ENCODE data around the gene CSMD2. TPM values are rescaled to one million over a fixed set of nuclear protein-coding genes. Genes with fewer than 3 reads are reported as not detected.

Gene CSMD2
- total and polyA plus RNA-seq, 7 donors, result under 0.01 to 0.83 (median 0.16) TPM

DNA sequence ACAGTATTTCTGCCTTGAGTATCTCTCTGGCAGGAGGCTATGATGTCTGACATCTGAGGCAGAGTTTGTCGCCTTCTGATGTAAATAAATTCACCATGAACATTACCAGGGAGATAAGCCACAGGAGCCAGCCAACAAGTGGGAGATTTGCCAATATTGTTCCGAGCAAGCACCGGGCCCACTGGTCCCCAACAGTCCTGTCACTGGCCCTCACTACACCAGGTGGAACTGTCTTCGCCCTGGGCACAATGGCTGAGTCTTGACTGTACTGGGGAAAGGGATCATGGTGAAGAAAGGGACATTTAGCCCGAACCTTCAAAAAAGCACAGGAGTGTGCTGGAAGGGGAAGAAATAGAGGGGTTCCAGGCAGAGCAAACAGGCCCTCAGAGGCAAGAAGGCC lies 243.7 kb downstream of the CSMD2 start:
- DNase-seq, result no peak
- H3K9me3 ChIP-seq, result no peaks in the 10 kb centered on the region
- H3K4me1 ChIP-seq, result no peaks in the 10 kb centered on the region
- WGBS, 2 donors, result 87 to 91% methylated on average over 5 of the region's 5 CpGs
- TF ChIP-seq, protein P1, sequence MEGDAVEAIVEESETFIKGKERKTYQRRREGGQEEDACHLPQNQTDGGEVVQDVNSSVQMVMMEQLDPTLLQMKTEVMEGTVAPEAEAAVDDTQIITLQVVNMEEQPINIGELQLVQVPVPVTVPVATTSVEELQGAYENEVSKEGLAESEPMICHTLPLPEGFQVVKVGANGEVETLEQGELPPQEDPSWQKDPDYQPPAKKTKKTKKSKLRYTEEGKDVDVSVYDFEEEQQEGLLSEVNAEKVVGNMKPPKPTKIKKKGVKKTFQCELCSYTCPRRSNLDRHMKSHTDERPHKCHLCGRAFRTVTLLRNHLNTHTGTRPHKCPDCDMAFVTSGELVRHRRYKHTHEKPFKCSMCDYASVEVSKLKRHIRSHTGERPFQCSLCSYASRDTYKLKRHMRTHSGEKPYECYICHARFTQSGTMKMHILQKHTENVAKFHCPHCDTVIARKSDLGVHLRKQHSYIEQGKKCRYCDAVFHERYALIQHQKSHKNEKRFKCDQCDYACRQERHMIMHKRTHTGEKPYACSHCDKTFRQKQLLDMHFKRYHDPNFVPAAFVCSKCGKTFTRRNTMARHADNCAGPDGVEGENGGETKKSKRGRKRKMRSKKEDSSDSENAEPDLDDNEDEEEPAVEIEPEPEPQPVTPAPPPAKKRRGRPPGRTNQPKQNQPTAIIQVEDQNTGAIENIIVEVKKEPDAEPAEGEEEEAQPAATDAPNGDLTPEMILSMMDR (IDR thresholded peaks at IDR 0.05), result no peak
- TF ChIP-seq POLR2AphosphoS5 (IDR thresholded peaks at IDR 0.05) (no peak), POLR2A (IDR thresholded peaks at IDR 0.05) (no peak), EP300 (IDR thresholded peaks at IDR 0.05) (no peak)
- intact Hi-C loops (cut with DNase I), result no loop called here
- no peaks in the 10 kb centered on the region for H3K27me3 ChIP-seq
- H3K4me3 ChIP-seq, result no peak overlapping the region
- H3K36me3 ChIP-seq, result no peaks in the 10 kb centered on the region
- H3K27ac ChIP-seq, result no peak overlapping the region

DNA sequence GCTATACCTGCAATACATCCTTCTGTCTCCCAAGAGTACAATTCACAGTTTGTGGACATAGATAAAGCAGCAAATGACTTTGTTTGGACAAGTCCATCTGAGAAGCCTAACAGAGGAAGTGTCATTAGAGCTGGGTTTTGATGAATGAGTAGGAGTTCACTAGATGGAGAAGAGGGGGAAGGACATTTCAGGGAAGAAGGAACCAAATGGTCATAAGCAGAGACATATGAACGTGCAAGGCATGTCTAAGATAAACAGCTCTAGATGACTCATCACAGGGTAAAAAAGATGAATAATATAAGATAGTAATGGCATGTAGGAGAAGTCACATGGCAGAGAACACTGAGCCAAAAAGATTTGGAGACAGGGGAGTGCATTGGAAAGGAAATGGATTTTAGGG lies 246.7 kb downstream of the CSMD2 start:
- H3K27ac ChIP-seq, result no peak overlapping the region
- intact Hi-C loops (cut with DNase I), result no loop called here
- no peaks in the 10 kb centered on the region for H3K27me3 ChIP-seq
- H3K4me1 ChIP-seq, result no peaks in the 10 kb centered on the region
- WGBS, 2 donors, result 5 to 34% methylated on average over 1 of the region's 1 CpG
- no peak overlapping the region for H3K4me3 ChIP-seq
- no peak for DNase-seq
- TF ChIP-seq POLR2A (IDR thresholded peaks at IDR 0.05), result no peak
- TF ChIP-seq POLR2AphosphoS5 (IDR thresholded peaks at IDR 0.05), result no peak
- TF ChIP-seq EP300 (IDR thresholded peaks at IDR 0.05), result no peak
- TF ChIP-seq, protein P1 (IDR thresholded peaks at IDR 0.05), result no peak
- no peaks in the 10 kb centered on the region for H3K9me3 ChIP-seq
- H3K36me3 ChIP-seq, result no peaks in the 10 kb centered on the region

- DNase-seq, result no peak
- Histone ChIP-seq H3K4me1 (no peaks in the 10 kb centered on the region), H3K4me3 (no peak overlapping the region), H3K27ac (no peak overlapping the region), H3K27me3 (no peaks in the 10 kb centered on the region), H3K36me3 (no peaks in the 10 kb centered on the region), H3K9me3 (no peaks in the 10 kb centered on the region)
- intact Hi-C loops (cut with DNase I), result no loop called here
- WGBS, 2 donors, result 85 to 86% methylated on average over 11 of the region's 11 CpGs
- TF ChIP-seq, protein P1 (IDR thresholded peaks at IDR 0.05), result no peak
- TF ChIP-seq EP300 (IDR thresholded peaks at IDR 0.05), result no peak
- no peak for TF ChIP-seq POLR2AphosphoS5 (IDR thresholded peaks at IDR 0.05)
- no peak for TF ChIP-seq POLR2A (IDR thresholded peaks at IDR 0.05)
These were observed 248.2 kb downstream of the CSMD2 start for GRCh38 chr1:33916786-33917185.

DNA sequence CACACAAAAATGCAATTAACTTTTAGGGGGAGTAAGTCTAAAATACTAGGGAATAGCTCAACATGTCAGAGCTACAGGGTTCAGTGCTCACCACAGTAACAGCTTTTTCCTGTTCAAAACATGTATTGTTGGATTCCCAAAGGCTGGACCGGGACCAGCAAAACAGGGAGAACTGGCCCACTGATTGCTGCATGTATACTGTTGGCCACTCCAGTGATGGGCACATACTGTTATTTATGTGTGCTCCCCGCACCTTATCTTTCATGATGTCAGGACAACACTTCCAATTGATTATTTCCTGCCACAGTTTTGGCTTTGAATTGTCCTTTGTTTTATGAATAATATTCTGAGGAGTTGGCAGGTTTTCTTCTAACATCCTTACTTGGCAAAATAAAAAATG lies 250.5 kb downstream of the CSMD2 start:
- TF ChIP-seq, protein P1 (IDR thresholded peaks at IDR 0.05), result no peak
- TF ChIP-seq EP300 (IDR thresholded peaks at IDR 0.05), result no peak
- TF ChIP-seq POLR2A (IDR thresholded peaks at IDR 0.05), result no peak
- no peak for TF ChIP-seq POLR2AphosphoS5 (IDR thresholded peaks at IDR 0.05)
- WGBS, 2 donors, result 55 to 64% methylated on average over 2 of the region's 2 CpGs
- Histone ChIP-seq H3K27me3 (no peaks in the 10 kb centered on the region), H3K4me3 (no peak overlapping the region), H3K27ac (no peak overlapping the region), H3K36me3 (no peaks in the 10 kb centered on the region), H3K9me3 (no peaks in the 10 kb centered on the region), H3K4me1 (no peaks in the 10 kb centered on the region)
- no peak for DNase-seq
- intact Hi-C loops (cut with DNase I), result no loop called here

- 80 to 83% methylated on average over 11 of the region's 11 CpGs for WGBS, 2 donors
- Histone ChIP-seq H3K36me3 (no peaks in the 10 kb centered on the region), H3K9me3 (no peaks in the 10 kb centered on the region), H3K4me3 (no peak overlapping the region), H3K4me1 (no peaks in the 10 kb centered on the region), H3K27me3 (no peaks in the 10 kb centered on the region), H3K27ac (no peak overlapping the region)
- TF ChIP-seq POLR2A (IDR thresholded peaks at IDR 0.05), result no peak
- TF ChIP-seq POLR2AphosphoS5 (IDR thresholded peaks at IDR 0.05), result no peak
- no peak for TF ChIP-seq EP300 (IDR thresholded peaks at IDR 0.05)
- TF ChIP-seq, protein P1 (IDR thresholded peaks at IDR 0.05), result no peak
- intact Hi-C loops (cut with DNase I), result no loop called here
- DNase-seq, result no peak
These were observed 256.6 kb downstream of the CSMD2 start for GRCh38 chr1:33908324-33908956.

All from sigmoid colon (tissue), 7 donors.